ENCODE measurements around the gene RMND5A.

Gene RMND5A, protein sequence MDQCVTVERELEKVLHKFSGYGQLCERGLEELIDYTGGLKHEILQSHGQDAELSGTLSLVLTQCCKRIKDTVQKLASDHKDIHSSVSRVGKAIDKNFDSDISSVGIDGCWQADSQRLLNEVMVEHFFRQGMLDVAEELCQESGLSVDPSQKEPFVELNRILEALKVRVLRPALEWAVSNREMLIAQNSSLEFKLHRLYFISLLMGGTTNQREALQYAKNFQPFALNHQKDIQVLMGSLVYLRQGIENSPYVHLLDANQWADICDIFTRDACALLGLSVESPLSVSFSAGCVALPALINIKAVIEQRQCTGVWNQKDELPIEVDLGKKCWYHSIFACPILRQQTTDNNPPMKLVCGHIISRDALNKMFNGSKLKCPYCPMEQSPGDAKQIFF

DNA sequence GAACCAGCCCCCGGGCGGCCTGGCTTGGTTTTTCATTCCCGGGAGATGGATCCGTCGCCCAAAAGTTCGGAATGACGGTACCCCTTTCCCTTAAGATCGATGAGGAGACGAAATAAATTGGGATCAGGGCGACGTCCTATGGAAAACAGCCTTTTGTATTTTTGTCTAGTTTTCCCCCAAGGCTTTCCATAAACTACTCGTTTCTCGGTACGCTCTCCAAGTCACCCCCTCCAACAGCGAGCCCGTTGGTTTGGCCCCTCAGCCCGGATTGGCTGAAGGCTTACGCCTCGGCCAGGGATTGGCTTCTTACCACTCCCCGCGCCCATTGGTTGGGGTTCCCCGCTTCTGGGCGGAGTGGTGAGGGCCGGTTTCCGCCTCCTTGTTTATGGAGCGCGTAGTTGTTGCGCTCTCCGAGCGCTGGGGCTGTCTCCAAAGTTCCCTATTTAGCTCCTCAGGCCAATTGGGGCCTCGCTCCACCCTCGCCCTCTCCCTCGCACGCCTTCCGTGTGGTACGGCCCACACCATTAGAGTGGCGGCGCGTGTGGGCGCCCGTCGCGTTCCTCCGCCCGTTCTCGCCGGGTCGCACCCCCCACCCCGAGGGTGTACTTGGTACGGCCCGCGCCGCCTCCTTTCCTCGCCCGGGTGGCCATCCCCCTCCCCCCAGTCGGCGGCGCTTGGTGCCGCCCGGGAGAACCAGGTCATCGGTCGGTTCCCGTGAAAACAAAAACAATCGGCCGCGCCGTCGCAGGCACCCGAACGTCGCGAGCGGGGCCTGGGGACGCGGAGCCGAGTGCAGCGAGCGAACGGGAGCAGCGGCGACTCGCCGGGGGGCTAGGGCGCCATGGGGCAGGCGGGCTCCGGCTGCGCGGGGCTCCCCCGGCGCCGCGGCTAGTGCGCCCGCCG is at the start of gene RMND5A:
TSS of gene RMND5A (plus strand) at position 655 of the 903 bp plus-strand sequence. CDS start 377 bp downstream, outside the sequence.
- DNase-seq: peak in 53 of 58 donors; percentile 71 to 98 (median 93)

DNA sequence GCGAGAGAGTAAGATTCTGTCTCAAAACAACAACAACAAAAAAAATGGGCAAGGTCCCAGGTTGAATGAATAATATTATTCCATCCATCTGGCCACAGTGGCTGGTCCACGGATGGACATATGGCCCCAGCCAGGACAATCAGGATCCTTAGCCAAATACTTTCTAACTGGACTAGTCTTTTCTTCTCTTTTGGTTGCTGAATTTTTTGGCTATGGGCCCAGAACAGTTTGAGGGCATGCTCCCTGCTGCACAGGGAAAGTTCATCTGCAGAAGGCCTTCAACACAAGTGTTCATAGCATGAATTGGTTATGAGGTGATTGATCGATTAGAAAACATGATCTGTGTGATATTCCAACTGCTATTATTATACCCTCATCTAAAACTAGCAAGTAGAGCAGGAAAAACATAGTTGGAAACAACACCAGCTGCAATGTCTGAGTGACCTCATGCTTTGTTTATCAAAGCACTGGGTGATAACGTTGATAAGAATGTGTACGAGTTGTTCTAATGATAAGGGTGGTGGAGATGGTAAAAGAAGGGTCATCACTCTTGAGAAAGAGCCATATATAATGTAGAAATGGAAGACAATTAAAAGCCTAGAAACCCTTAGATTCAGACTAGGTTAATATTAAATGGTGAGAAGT is 48.6 kb upstream of the RMND5A start:
- DNase-seq: peak in 1 of 58 donors; percentile 9

DNA sequence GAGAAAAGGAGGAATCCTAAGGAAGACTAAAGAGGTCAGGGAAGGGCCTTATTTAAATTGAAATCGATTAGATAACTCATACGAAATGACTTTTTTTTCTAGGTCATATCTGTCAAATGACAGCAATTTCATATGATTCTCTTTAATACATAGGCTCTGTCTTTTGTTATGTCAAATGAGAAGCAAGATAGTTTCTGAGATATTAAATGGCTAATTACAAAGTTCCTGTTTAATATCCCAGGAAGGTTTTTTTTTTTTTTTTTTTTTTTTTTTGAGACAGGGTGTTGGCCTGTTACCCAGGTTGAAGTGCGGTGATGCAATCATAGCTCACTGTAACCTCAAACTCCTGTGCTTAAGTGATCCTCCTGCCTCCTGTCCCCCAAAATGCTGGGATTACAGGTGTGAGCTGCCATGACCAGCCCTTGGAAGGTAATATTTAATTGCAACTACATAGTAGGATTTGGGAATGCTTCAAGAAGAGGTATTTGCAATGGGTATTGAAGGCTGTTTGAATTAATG is 48.0 kb upstream of the RMND5A start:
- DNase-seq: no peak

DNA sequence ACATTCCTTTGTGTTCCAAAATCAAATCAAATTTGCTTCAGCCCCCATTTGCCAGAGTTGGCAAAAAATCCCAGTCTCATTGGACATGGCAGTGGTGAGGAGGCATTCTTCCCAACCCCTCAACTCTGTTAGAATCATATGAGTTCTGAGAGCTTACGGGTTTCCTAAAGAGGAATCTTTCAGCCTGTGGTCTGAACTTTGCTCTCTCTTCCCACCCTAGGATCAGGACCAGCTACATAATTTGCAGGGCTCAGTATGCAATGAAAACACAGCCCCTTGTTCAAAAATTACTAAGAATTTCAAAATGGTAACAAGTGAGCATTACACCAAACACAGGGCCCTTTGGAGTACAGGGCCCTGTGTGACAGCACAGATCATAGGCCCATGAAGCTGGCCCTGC is 47.1 kb upstream of the RMND5A start:
- no peak for DNase-seq

DNA sequence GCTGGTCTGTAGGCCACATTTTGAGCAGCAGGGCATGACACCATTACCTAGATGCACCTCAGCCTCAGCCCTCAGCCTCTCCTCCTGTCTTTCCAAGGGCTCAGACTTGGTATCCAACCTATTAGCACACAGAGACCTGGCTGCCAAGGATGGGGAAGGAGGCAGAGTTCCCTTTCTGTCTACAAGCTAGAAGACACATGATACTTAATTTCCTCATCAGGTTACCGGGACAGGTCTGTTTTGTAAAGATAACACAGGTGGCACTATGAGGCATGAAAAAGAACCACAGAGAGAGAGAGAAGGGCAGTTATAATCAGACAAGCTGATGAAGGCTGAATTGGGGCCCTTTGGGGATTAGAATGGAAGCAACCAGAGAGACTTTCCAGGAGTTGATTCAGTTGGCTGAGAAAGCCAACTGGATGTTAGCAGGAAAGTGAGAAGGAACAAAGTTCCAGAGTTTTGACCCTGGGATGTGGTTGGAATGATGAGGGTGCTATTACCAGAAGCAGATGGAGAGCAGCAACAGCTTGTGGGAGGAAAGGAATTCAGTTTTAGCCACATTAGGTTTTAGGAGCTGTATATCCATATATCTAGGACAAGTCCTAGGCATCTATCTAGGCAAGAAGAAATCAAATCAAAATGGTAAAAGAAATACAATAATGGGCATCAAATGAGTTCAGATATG is 46.0 kb upstream of the RMND5A start:
- DNase-seq: no peak

DNA sequence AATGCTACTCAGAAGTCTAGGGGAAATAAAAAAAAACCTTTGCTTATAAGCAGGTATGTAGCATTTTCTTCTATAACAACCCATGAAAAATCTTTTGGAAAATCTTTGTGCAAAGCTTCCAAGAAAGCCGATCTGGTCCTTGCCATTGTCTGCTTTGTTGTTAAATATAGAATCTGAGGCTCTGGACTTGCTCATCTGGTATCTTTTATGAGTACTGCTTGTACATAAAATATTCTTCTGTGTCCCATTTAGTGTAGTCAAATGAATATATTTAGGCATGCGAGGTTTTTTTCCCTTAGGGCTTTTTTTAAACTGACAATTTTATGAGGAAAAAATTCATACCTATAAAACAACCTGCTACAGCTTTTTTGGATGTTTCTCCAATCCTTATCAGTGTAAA is 45.0 kb upstream of the RMND5A start:
- DNase-seq: no peak

DNA sequence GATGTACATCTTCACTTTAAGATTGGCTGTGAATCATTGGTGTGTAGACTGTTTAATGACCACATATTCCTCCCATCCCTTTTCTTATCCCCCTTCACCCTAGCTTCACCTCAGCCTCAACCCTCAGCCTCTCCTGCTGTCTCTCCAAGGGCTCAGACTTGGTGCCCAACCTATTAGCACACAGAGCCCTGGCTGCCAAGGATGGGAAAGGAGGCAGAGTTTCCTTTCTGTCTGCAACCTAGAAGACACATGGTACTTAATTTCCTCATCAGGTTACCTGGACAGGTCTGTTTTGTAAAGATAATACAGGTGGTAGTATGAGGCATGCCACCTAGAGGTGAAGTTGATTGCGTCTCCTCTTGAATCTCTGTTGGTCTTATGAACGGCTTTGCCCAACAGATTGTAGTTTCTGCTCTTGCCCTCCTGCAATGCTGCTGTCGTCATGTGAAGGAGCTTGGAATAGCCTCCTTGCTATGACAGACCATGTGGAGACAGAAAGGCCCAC is 44.5 kb upstream of the RMND5A start:
- no peak for DNase-seq

DNA sequence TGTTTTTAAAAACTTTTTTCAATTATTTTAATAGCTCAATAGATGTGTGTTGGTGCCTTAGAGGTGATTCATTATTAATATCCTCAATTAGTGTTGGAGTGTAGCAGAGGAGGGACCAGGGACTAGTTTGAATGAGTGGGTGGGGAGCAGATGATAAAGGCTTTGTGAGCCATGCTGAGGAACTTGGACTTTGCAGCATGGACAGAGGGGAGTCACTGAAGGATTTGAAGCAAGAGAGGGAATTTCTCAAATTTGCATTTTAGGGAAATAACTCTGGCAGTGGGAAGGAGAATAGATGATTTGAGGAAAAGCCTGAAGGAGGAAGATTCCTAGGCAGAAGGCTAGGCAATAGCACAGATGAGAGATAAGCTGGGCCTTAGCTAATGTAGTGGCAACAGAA is 42.3 kb upstream of the RMND5A start:
- no peak for DNase-seq

DNA sequence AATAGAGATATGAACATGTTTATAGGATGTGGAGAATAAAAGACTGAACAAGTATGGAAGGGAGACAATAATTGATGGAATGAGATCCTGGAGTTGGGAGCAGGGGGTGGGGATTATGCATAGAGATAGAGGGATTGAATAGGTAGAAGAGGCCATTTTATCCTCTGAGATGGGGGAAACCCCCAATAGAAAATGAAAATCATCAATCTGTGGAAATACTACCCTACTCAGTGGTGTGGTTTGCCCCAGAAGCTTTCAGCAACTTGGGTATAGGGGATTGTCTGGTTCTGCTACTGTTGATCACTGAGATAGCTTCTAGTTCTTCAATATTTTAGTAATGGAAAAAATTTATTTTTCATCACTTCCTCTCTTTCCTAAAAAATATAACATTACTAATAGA is 41.1 kb upstream of the RMND5A start:
- DNase-seq: no peak

DNA sequence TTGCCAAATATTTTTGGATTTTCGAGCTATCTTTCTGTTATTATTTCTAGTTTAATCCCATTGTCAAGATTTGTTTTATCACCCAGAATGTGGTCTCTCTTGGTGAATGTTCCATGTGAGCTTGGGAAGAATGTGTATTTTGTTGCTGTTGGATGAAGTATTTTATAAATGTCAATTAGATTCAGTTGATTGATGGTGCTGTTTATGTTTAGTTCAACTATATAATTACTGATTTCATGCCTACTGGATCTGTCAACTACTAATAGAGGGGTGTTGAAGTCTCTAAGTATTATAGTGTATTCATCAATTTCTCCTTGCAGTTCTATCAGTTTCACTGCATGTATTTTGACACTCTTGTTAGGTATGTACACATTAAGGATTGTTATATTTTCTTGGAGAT is 34.7 kb upstream of the RMND5A start:
- no peak for DNase-seq

DNA sequence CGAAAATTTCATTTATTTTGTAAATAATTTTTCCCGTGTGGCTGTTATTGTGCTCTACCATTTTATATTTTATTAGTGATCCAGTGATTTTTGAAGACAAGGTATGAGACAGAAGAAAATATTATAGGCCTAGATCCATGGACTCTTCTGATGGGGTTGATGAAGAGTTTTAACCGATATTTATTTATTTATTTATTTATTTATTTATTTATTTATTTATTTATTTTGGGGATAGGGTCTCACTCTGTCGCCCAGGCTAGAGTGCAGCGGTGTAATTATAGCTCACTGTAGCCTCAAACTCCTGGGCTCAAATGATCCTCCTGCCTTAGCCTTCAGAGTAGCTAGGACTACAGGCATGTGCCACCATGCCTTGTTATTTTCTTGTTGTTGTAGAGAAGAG is 33.6 kb upstream of the RMND5A start:
- no peak for DNase-seq

DNA sequence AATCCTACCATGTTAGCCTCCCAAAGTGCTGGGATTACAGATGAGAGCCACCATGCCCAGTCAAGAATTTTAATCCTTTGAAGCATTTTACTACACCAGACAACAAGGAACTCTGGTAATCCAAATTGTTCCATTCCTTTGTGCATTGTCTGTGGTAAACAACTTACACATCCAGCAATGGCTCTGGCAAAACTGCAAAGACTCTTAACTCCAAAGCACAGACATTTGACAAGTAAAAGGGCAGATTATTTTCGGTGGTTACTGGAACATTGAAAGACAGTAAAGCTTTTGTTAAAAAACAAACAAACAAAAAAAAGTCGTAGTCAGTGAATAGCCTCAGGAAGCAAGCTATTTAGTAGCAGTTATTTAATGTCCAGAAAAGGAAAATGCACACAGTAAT is 33.2 kb upstream of the RMND5A start:
- DNase-seq: peak in 7 of 58 donors; percentile 3 to 68 (median 18)

DNA sequence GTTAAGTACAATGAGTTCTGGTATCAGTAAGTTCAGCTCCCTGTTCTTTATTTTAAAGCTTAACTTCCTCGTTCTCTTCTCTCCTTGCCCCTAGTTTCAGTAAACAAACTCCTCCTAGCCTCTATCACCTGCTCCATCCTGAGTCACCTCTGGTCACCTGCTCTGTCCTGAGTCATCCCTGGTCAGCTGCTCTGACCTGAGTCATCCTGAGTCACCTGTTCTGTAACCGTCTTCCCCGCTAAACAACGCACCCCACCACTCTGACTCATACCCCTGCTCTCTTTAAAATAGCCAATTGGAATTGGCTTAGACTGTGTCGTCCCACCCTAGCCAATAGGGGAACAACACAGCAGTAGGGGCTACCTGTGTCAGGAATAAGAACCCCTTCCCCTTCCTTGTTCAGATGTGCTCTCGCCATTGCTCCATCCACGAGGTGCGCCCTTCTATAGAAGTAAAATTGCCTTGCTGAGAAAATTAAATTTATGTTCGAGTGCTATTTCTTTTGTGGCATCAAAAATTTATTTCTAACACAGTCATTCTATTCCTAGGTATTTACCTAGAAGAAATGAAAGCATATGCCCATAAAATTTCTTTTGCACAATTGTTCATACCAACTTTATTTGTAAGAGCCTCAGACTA is 24.9 kb upstream of the RMND5A start:
- no peak for DNase-seq

DNA sequence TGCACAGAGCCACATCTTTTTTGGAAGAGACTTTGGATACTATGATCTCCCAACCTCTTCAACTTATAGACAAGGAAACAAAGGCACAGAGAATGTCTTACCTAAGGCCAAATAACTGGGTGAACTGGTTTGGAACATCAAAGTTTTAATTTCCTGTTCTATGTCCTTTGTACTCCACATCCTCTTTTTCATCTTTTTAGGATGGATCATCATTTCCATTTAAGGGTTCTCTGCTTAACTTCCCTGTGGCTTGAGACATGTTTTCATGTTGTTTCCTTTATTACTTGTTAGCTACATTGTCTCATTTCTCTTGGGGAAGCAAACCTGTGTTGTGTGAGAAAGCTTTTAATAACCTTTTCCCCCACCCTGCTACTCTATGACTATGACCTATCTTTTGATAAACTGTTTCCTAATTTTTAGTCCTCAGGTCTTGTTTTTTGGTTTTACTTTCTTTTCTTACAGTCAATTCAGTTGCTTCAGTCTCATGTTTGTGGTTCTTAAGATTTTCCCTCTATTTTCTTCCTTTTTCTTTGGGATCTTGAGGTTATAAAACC is 22.5 kb upstream of the RMND5A start:
- DNase-seq: no peak

DNA sequence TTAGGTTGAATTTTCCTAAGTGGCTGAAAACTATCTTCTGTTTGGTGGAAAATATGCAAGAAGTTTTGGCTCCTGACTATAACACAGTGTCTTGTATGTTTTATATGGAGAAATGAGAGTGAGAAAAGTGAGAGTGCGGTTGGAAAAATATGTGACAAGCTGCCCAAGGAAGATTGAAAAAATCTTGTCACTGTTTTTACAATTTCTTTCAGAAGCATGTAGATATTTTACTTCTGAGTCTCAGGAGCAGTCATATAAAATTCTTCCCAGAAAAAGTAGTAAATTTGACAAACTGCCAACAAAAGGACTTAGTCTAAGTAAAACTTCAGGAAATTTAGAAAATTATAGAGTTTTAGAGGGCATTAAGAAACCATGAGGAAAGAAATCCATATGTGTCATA is 19.4 kb upstream of the RMND5A start:
- DNase-seq: no peak

DNA sequence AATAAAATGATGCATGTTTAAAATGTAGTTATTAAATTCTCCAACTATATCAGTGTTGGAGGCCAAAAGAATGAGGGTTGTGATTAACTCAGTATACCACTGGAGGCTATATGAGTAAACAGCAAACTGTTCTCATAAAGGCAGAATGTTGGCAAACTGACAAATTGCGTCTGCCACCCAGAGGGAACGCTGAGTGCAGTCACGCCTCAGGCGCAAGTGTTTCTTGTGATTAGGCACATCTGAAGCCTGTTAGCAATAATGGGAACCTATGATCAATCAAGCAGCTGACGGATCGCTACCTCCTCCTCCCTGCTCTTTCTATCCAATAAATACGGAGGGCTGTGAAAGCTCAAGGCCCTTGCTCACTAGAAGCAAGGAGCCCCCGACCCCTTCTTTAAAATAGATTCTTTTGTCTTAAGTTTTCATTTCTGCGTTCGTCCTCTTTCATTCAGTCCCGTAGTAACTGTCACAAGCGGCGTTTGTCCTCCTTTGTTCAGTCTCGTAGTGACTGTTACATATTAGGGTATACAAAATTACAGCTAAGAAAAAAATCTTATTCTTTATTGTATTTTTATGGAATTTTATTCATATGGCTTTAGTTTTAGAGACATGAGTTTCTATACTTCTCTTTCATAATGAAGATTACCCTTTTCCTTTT is 16.3 kb upstream of the RMND5A start:
- DNase-seq: peak in 21 of 58 donors; percentile 3 to 70 (median 10)

DNA sequence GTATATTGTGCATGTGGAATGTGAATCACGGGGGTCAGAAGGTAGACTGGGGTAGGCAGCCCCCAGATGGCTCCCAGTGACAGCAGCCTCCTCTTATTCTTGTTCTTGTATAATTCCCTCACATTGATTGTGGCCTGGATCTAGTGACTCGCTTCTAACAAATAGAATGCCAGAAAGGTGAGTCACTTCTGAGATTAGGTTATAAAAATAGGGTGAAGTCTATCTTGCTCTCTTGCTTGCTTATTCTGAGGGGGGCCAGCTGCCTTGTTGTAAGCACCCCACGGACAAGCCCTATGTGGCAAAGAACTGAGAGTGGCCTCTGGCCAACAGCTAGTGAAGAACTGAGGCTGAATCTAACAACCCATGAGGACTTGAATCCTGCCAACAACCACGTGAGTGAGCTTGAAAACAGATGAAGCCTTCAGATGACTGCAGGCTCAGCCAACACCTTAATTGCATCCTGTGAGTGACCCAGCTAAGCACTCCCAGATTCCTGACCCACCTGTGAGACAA is 15.6 kb upstream of the RMND5A start:
- DNase-seq: peak in 3 of 58 donors; percentile 11 to 32 (median 25)

DNA sequence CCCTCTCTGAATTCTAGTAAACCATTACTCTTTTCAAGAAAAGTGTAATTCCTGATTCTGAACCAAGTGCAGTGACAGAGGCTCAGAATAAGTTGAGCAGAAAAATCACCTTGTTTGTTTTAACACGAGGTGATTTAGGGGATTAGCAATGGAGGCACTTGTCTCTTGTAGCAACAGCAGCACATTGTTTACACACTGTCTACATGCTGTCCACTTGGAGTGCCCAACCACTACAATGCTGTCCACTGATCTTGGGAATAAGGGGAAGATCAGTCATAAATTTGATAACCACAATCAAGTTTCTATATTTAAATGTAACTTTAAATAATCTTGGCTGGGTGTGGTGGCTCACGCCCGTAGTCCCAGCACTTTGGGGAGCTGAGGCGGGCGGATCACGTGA is 13.9 kb upstream of the RMND5A start:
- no peak for DNase-seq

DNA sequence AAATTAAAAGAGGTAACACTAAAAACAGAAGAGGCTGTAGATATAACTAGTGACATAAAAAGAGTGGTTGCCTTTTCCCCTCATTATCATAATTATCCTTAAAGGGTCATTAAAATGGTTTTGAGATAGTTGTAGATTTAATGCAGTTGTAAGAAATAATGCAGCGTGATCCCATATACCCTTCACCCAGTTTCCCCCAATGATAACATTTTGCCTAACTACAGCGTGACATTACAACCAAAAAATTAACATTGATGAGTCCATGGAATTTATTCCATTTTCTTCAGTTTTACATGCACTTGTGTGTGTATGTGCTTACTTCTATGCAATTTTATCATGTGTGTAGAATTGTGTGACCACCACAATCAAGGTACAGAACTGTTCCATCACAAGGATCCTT is 13.2 kb upstream of the RMND5A start:
- DNase-seq: no peak

Measured in anterior cingulate cortex (tissue), 58 donors.